CD4-positive, alpha-beta T cell (primary cell): ENCODE data around the gene NT5DC2. TPM values are rescaled to one million over a fixed set of nuclear protein-coding genes. Genes with fewer than 3 reads are reported as not detected.

Experiments used
- ATAC-seq: fragments of 200-7000 bp; cut with Tn5 transposase; one replicate; pipeline ENCODE4 v1.10.0; 2022; ENCODE audit warnings: mild to moderate bottlenecking; ENCODE audit not compliant: poor library complexity
- CTCF ChIA-PET: fragments of 350-600 bp; sonication (Branson Sonifier 250); formaldehyde crosslinking; loops from one replicate; lab custom pipeline; 2021; ENCODE audit warnings: antibody characterized with exemption, inconsistent platforms; lab: Charles Lee
- POLR2A ChIA-PET: fragments of 350-600 bp; sonication (Branson Sonifier 250); formaldehyde crosslinking; loops from one replicate; lab custom pipeline; 2021; ENCODE audit warnings: antibody characterized with exemption, inconsistent platforms; lab: Charles Lee
- DNase-seq, 14 experiments: peaks; one replicate each; pipeline ENCODE4 v3.0.0-alpha.2; 2013 to 2020; ENCODE audit warnings: mixed read lengths in 2 of 14
- H3K27ac ChIP-seq, 2 donors: one replicate each; pipeline versions ENCODE4 v1.5.1 to v1.7.0; 2013; ENCODE audit warnings: low read length in 2 of 2, low read depth in 1 of 2, mild to moderate bottlenecking in 1 of 2
- H3K27me3 ChIP-seq, 2 experiments: 1 replicate in 1 of 2; 2 replicates in 1 of 2; pipeline versions ENCODE4 v1.6.1 to v1.7.0; 2013; ENCODE audit warnings: low read length in 2 of 2, control low read depth in 1 of 2, mild to moderate bottlenecking in 1 of 2, moderate library complexity in 1 of 2; ENCODE audit not compliant: insufficient read depth in 2 of 2, control insufficient read depth in 1 of 2
- H3K36me3 ChIP-seq: one replicate; pipeline ENCODE4 v1.6.1; 2013; ENCODE audit warnings: low read length, control low read depth; ENCODE audit not compliant: insufficient read depth
- H3K4me1 ChIP-seq: one replicate; pipeline ENCODE4 v1.6.1; 2013; ENCODE audit warnings: low read length, control low read depth; ENCODE audit not compliant: insufficient read depth
- H3K4me3 ChIP-seq: one replicate; pipeline ENCODE4 v1.5.1; 2013; ENCODE audit warnings: mild to moderate bottlenecking, low read length, moderate library complexity
- H3K9me3 ChIP-seq, 2 experiments: 1 replicate in 1 of 2; 2 replicates in 1 of 2; pipeline versions ENCODE4 v1.6.1 to v1.7.0; 2013; ENCODE audit warnings: low read length in 2 of 2, mild to moderate bottlenecking in 2 of 2, control low read depth in 1 of 2, moderate library complexity in 1 of 2; ENCODE audit not compliant: control insufficient read depth in 1 of 2, insufficient read depth in 1 of 2
- H3K27ac Mint-ChIP-seq: one replicate; pipeline ENCODE4 v1.8.0; 2020; ENCODE audit warnings: mixed read lengths
- H3K27me3 Mint-ChIP-seq: one replicate; pipeline ENCODE4 v1.8.0; 2021; ENCODE audit warnings: mixed read lengths
- H3K36me3 Mint-ChIP-seq: one replicate; pipeline ENCODE4 v1.8.0; 2021; ENCODE audit warnings: low read depth, mixed read lengths
- H3K4me1 Mint-ChIP-seq: one replicate; pipeline ENCODE4 v1.8.0; 2021; ENCODE audit warnings: low read depth, mixed read lengths
- H3K4me3 Mint-ChIP-seq: one replicate; pipeline ENCODE4 v1.8.0; 2020; ENCODE audit warnings: mild to moderate bottlenecking, mixed read lengths
- H3K9me3 Mint-ChIP-seq: one replicate; pipeline ENCODE4 v1.8.0; 2020; ENCODE audit warnings: mixed read lengths
- intact Hi-C, 2 experiments: fragments of 100-400 bp; cut with DNase I in 1 of 2; cut with micrococcal nuclease in 1 of 2; formaldehyde crosslinking; loops; one replicate each; pipeline versions ENCODE4 v1.15.1 to v1.9.0; 2023 to 2025; cut with DNase I, micrococcal nuclease
- total RNA-seq, 174 experiments: library from RNA in 2 of 174; stranded (reverse) in 2 of 174; gene quantifications; one replicate each; pipeline ENCODE4 v1.2.3 and lab custom pipeline; 2021 to 2026
- TF ChIP-seq, protein P1 (sequence below): fragments of 200-600 bp; IDR thresholded peaks from one replicate; pipeline ENCODE4 v1.8.0; 2022; ENCODE audit warnings: antibody characterized with exemption, mild to moderate bottlenecking

Gene NT5DC2
- total RNA-seq, 2 experiments from 2014 or later, result 2.5 to 4.2 TPM

DNA sequence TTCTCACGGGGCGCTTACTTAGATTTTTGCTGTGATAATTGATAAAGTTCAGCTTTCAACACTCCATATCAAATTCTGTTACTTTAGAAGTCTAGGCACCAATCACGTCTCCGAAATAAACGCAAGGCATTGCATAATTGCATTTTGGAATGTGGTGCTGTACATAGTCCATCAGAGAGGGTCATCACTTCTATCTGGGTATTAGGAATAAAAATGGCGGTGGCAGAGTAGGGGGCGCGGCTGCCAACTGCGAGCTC lies 2.4 kb upstream of the NT5DC2 start:
- H3K9me3 ChIP-seq, result no peaks in the 10 kb centered on the region
- H3K27ac ChIP-seq, result no peak overlapping the region
- H3K27me3 ChIP-seq, result peaks cover 0 to 3% of the 10 kb centered on the region in 2 experiments
- no peaks in the 10 kb centered on the region for H3K9me3 Mint-ChIP-seq
- POLR2A ChIA-PET, result interaction anchor here (0.6 to 1.3 kb wide), 12 partner anchors 9 to 480 kb away, joined by 3 to 9 read pairs (median 4); partner anchors contain the start of genes DUSP7, GLT8D1 and SPCS1
- peak overlapping the region; percentile 99 for H3K4me3 Mint-ChIP-seq
- ATAC-seq, result no peak
- DNase-seq, result no peak
- peaks cover 8% of the 10 kb centered on the region for H3K36me3 ChIP-seq
- TF ChIP-seq, protein P1, sequence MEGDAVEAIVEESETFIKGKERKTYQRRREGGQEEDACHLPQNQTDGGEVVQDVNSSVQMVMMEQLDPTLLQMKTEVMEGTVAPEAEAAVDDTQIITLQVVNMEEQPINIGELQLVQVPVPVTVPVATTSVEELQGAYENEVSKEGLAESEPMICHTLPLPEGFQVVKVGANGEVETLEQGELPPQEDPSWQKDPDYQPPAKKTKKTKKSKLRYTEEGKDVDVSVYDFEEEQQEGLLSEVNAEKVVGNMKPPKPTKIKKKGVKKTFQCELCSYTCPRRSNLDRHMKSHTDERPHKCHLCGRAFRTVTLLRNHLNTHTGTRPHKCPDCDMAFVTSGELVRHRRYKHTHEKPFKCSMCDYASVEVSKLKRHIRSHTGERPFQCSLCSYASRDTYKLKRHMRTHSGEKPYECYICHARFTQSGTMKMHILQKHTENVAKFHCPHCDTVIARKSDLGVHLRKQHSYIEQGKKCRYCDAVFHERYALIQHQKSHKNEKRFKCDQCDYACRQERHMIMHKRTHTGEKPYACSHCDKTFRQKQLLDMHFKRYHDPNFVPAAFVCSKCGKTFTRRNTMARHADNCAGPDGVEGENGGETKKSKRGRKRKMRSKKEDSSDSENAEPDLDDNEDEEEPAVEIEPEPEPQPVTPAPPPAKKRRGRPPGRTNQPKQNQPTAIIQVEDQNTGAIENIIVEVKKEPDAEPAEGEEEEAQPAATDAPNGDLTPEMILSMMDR, result no peak
- peaks cover 31% of the 10 kb centered on the region for H3K36me3 Mint-ChIP-seq
- peak overlapping the region; percentile 95 for H3K27ac Mint-ChIP-seq
- H3K4me1 ChIP-seq, result peaks cover 64% of the 10 kb centered on the region
- intact Hi-C loops, result loop anchor here in 1 of 2 experiments (2.0 to 10.0 kb wide), 5 partner anchors 149 to 1971 kb away; partner anchors contain the start of genes ALAS1, C3orf18, DUSP7 and HEMK1
- peak overlapping the region; percentile 40 for H3K4me3 ChIP-seq
- H3K27me3 Mint-ChIP-seq, result no peaks in the 10 kb centered on the region
- CTCF ChIA-PET, result interaction anchor here (0.9 kb wide), 1 partner anchor 11 kb away, joined by 3 read pairs; no protein-coding TSS in a partner anchor
- H3K4me1 Mint-ChIP-seq, result peaks cover 54% of the 10 kb centered on the region

DNA sequence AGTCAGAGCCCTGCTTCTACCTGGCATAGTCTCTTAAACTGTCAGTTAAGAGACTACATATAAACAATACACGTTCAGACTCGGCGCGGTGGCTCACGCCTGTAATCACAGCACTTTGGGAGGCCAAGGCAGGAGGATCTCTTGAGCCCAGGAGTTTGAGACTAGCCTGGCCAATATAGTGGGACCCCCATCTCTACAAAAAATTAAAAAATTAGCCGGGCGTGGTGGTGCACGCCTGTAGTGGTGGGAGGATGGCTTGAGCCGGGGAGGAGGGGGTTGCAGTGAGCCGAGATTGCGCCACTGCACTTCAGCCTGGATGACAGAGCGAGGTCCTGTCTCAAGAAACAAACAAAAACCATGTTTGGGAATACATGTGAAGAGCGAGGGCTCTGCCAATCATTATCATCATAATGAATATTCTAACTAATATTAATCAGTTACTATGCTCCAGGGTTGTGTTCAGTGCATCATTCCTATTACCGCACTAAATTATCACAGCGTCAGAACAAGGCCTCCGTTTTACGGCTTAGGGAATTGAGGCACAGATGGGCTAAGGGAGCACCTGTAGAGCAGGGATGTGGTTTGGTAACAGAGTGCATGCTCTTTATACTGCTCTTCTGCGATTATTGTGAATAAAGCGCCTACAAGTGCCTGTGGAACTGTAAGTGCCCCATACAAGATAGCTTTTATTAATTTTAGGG lies 1.9 kb upstream of the NT5DC2 start:
- peaks cover 3% of the 10 kb centered on the region for H3K36me3 ChIP-seq
- H3K27ac ChIP-seq, result no peak overlapping the region
- intact Hi-C loops, result loop anchor here in 1 of 2 experiments (2.0 to 10.0 kb wide), 6 partner anchors 79 to 1971 kb away; partner anchors contain the start of genes ALAS1, C3orf18, DUSP7 and HEMK1
- Mint-ChIP-seq H3K9me3 (no peaks in the 10 kb centered on the region), H3K27me3 (no peaks in the 10 kb centered on the region), H3K27ac (peak overlapping the region; percentile 95), H3K4me3 (peak overlapping the region; percentile 99), H3K36me3 (peaks cover 26% of the 10 kb centered on the region), H3K4me1 (peaks cover 50% of the 10 kb centered on the region)
- ATAC-seq (no peak), DNase-seq (peak in 2 of 14 experiments; percentile 21 to 27)
- H3K4me1 ChIP-seq, result peaks cover 64% of the 10 kb centered on the region
- TF ChIP-seq, protein P1, result no peak
- no peaks in the 10 kb centered on the region for H3K9me3 ChIP-seq
- H3K4me3 ChIP-seq, result peak overlapping the region; percentile 40
- ChIA-PET CTCF (interaction anchor here (0.9 kb wide), 1 partner anchor 11 kb away, joined by 3 read pairs; no protein-coding TSS in a partner anchor), POLR2A (interaction anchor here (0.6 to 1.3 kb wide), 11 partner anchors 9 to 479 kb away, joined by 3 to 9 read pairs (median 4); partner anchors contain the start of genes DUSP7, GLT8D1 and SPCS1)
- H3K27me3 ChIP-seq, result peaks cover 0 to 3% of the 10 kb centered on the region in 2 experiments

DNA sequence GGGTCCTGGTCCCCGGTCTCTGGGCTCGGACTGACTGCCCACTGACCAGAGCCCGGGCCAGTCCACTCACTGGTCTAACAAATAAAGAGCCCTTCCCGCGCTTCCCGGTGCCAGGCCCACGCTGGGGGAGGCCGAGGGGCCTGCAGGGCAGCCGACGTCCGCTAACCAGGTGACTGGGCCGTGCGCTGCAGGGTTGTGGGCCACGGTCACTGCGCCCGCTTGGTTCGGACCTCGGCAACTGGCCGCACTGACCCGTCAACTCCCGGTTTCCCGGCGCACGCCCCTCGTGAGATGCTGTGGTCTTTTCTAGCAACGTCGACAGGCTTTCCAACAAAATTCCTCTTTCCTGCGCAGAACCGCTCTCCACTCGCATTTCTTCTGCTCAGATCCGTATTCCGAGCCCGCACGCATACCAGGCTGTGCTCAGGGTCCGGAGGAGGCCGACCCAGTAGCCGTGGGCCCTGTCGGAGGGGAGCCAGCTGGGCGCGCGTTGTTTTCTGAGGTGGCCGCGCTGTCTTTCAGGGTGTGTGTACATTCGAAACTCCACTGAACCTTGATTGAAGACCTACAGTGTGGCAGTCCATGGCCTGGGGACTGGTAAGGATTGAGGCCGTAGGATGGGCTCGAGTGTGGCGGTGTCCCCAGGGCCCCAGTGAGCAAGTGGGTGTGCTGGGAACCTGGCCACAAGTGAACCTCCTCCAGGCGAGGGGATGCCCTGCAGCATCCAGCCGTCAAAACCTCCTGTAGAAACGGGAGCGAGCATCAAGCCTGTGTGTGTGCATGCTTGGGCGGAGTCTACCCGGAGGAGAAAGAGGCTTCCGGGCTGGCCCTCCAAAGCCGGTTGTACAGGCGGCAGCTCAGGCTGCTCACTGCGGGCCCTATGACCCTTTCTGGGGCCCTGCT lies 875 bp upstream of the NT5DC2 start:
- peaks cover 0 to 3% of the 10 kb centered on the region in 2 experiments for H3K27me3 ChIP-seq
- Mint-ChIP-seq H3K4me1 (peaks cover 41% of the 10 kb centered on the region), H3K27ac (peak overlapping the region; percentile 19), H3K9me3 (no peaks in the 10 kb centered on the region), H3K27me3 (no peaks in the 10 kb centered on the region), H3K36me3 (peaks cover 20% of the 10 kb centered on the region), H3K4me3 (peak overlapping the region; percentile 99)
- DNase-seq (peak in 2 of 14 experiments; percentile 31 to 51), ATAC-seq (no peak)
- peaks cover 59% of the 10 kb centered on the region for H3K4me1 ChIP-seq
- no peaks in the 10 kb centered on the region for H3K36me3 ChIP-seq
- peak overlapping the region; percentile 38 for H3K4me3 ChIP-seq
- no peak overlapping the region for H3K27ac ChIP-seq
- intact Hi-C loops, result loop anchor here in 1 of 2 experiments (2.0 to 10.0 kb wide), 5 partner anchors 78 to 1970 kb away; partner anchors contain the start of genes ALAS1, C3orf18, DUSP7 and HEMK1
- ChIA-PET POLR2A (no interaction called here), CTCF (no interaction called here)
- no peaks in the 10 kb centered on the region for H3K9me3 ChIP-seq
- TF ChIP-seq, protein P1, result no peak
